Stimulated activated naive CD8-positive, alpha-beta T cell treated with anti-CD3 and anti-CD28 coated beads, Interleukin-15, amount 100 ng/mL, for 72 hours (primary cell): ENCODE data around the gene SH2D4B.

Source experiments
- ATAC-seq: fragments of 150-1000 bp; cut with Tn5 transposase; 2 replicates; pipeline ENCODE4 v1.10.0; 2021; ENCODE audit warnings: mild to moderate bottlenecking, moderate library complexity
- DNase-seq, 2 donors: peaks; one replicate each; pipeline ENCODE4 v3.0.0; 2021 to 2022
- H3K27ac Mint-ChIP-seq, 2 donors: one replicate each; pipeline ENCODE4 v1.8.0; 2022; ENCODE audit warnings: mild to moderate bottlenecking in 2 of 2, mixed read lengths in 2 of 2, moderate library complexity in 2 of 2
- H3K27me3 Mint-ChIP-seq: one replicate; pipeline ENCODE4 v1.8.0; 2022; ENCODE audit warnings: mixed read lengths
- H3K4me1 Mint-ChIP-seq: one replicate; pipeline ENCODE4 v1.8.0; 2022; ENCODE audit warnings: mild to moderate bottlenecking, mixed read lengths
- H3K4me3 Mint-ChIP-seq, 2 donors: one replicate each; pipeline ENCODE4 v1.8.0; 2022; ENCODE audit warnings: mild to moderate bottlenecking in 2 of 2, mixed read lengths in 2 of 2, moderate library complexity in 1 of 2
- H3K9me3 Mint-ChIP-seq, 2 donors: one replicate each; pipeline ENCODE4 v1.8.0; 2022; ENCODE audit warnings: mixed read lengths in 2 of 2

The SH2D4B gene

GRCh38 chr10:80580638-80581468 is 43.2 kb downstream of the SH2D4B start:
- H3K4me3 Mint-ChIP-seq, result no peak overlapping the region
- ATAC-seq (no peak), DNase-seq (no peak)
- H3K9me3 Mint-ChIP-seq, result no peaks in the 10 kb centered on the region
- H3K4me1 Mint-ChIP-seq, result peaks cover 8% of the 10 kb centered on the region
- H3K27me3 Mint-ChIP-seq, result no peaks in the 10 kb centered on the region
- H3K27ac Mint-ChIP-seq, result peak overlapping the region in 1 of 2 donors; percentile 50

- Mint-ChIP-seq H3K27me3 (no peaks in the 10 kb centered on the region), H3K9me3 (no peaks in the 10 kb centered on the region), H3K4me3 (no peak overlapping the region), H3K4me1 (peaks cover 8% of the 10 kb centered on the region), H3K27ac (peak overlapping the region in 1 of 2 donors; percentile 52)
- no peak for ATAC-seq
- no peak for DNase-seq
These were observed 43.8 kb downstream of the SH2D4B start for GRCh38 chr10:80581469-80581835.

GRCh38 chr10:80582286-80582960 is 44.7 kb downstream of the SH2D4B start:
- Mint-ChIP-seq H3K4me3 (no peak overlapping the region), H3K27me3 (no peaks in the 10 kb centered on the region), H3K4me1 (peaks cover 8% of the 10 kb centered on the region), H3K9me3 (no peaks in the 10 kb centered on the region), H3K27ac (no peak overlapping the region)
- ATAC-seq (no peak), DNase-seq (no peak)

- H3K4me3 Mint-ChIP-seq, result no peak overlapping the region
- H3K4me1 Mint-ChIP-seq, result peaks cover 8% of the 10 kb centered on the region
- ATAC-seq, result no peak
- no peaks in the 10 kb centered on the region for H3K9me3 Mint-ChIP-seq
- no peak for DNase-seq
- no peaks in the 10 kb centered on the region for H3K27me3 Mint-ChIP-seq
- H3K27ac Mint-ChIP-seq, result no peak overlapping the region
These were observed 46.0 kb downstream of the SH2D4B start for GRCh38 chr10:80583685-80584084.

GRCh38 chr10:80585812-80586211 is 48.1 kb downstream of the SH2D4B start:
- no peak overlapping the region for H3K4me3 Mint-ChIP-seq
- no peaks in the 10 kb centered on the region for H3K9me3 Mint-ChIP-seq
- ATAC-seq, result no peak

GRCh38 chr10:80588546-80588945 is 50.8 kb downstream of the SH2D4B start:
- Mint-ChIP-seq H3K9me3 (no peaks in the 10 kb centered on the region), H3K27ac (no peak overlapping the region), H3K4me3 (no peak overlapping the region), H3K27me3 (no peaks in the 10 kb centered on the region), H3K4me1 (no peaks in the 10 kb centered on the region)
- DNase-seq (no peak), ATAC-seq (no peak)

More at GRCh38 chr10:80585812-80586211, 48.1 kb downstream of the SH2D4B start:
- Mint-ChIP-seq H3K27ac (no peak overlapping the region), H3K27me3 (no peaks in the 10 kb centered on the region), H3K4me1 (no peaks in the 10 kb centered on the region)
- no peak for DNase-seq

GRCh38 chr10:80589726-80590373 is 52.1 kb downstream of the SH2D4B start:
- no peak for DNase-seq
- ATAC-seq, result no peak
- Mint-ChIP-seq H3K9me3 (no peaks in the 10 kb centered on the region), H3K27ac (peak overlapping the region; percentile 35 to 59), H3K4me3 (no peak overlapping the region), H3K27me3 (no peaks in the 10 kb centered on the region), H3K4me1 (no peaks in the 10 kb centered on the region)

- no peak for DNase-seq
- Mint-ChIP-seq H3K9me3 (no peaks in the 10 kb centered on the region), H3K4me3 (no peak overlapping the region), H3K4me1 (no peaks in the 10 kb centered on the region), H3K27me3 (no peaks in the 10 kb centered on the region), H3K27ac (no peak overlapping the region)
- ATAC-seq, result no peak
These were observed 53.0 kb downstream of the SH2D4B start for GRCh38 chr10:80590585-80591125.

GRCh38 chr10:80596391-80597257 is 58.9 kb downstream of the SH2D4B start:
- Mint-ChIP-seq H3K27me3 (no peaks in the 10 kb centered on the region), H3K4me1 (no peaks in the 10 kb centered on the region), H3K27ac (no peak overlapping the region), H3K4me3 (no peak overlapping the region), H3K9me3 (no peaks in the 10 kb centered on the region)
- ATAC-seq (peak; percentile 76), DNase-seq (peak; percentile 35 to 38)

- ATAC-seq, result no peak
- no peaks in the 10 kb centered on the region for H3K4me1 Mint-ChIP-seq
- no peaks in the 10 kb centered on the region for H3K9me3 Mint-ChIP-seq
- no peak overlapping the region for H3K4me3 Mint-ChIP-seq
- H3K27me3 Mint-ChIP-seq, result no peaks in the 10 kb centered on the region
- no peak for DNase-seq
- no peak overlapping the region for H3K27ac Mint-ChIP-seq
These were observed 60.5 kb downstream of the SH2D4B start for GRCh38 chr10:80598084-80598798.

GRCh38 chr10:80598951-80599350 is 61.2 kb downstream of the SH2D4B start:
- Mint-ChIP-seq H3K4me3 (no peak overlapping the region), H3K27me3 (no peaks in the 10 kb centered on the region), H3K27ac (no peak overlapping the region), H3K4me1 (no peaks in the 10 kb centered on the region), H3K9me3 (no peaks in the 10 kb centered on the region)
- no peak for ATAC-seq
- no peak for DNase-seq

GRCh38 chr10:80599424-80599847 is 61.7 kb downstream of the SH2D4B start:
- peak; percentile 20 to 39 for DNase-seq
- Mint-ChIP-seq H3K4me3 (no peak overlapping the region), H3K9me3 (no peaks in the 10 kb centered on the region), H3K4me1 (no peaks in the 10 kb centered on the region), H3K27ac (no peak overlapping the region), H3K27me3 (no peaks in the 10 kb centered on the region)
- ATAC-seq, result peak; percentile 70

GRCh38 chr10:80600256-80600655 is 62.6 kb downstream of the SH2D4B start:
- Mint-ChIP-seq H3K27me3 (no peaks in the 10 kb centered on the region), H3K4me1 (no peaks in the 10 kb centered on the region), H3K4me3 (no peak overlapping the region), H3K9me3 (no peaks in the 10 kb centered on the region), H3K27ac (peak overlapping the region in 1 of 2 donors; percentile 13)
- DNase-seq (no peak), ATAC-seq (no peak)

GRCh38 chr10:80602881-80603280 is 65.2 kb downstream of the SH2D4B start:
- Mint-ChIP-seq H3K4me1 (no peaks in the 10 kb centered on the region), H3K4me3 (no peak overlapping the region), H3K9me3 (no peaks in the 10 kb centered on the region), H3K27me3 (no peaks in the 10 kb centered on the region), H3K27ac (peak overlapping the region in 1 of 2 donors; percentile 54)
- no peak for ATAC-seq
- DNase-seq, result no peak
